ENCODE results near the gene HSPA1L. TPM values are rescaled to one million over a fixed set of nuclear protein-coding genes. Genes with fewer than 3 reads are reported as not detected.

HSPA1L gene
- total and polyA plus RNA-seq, 10 of the 15 experiments (the other 5 are each of a cell fraction or from before 2014, with no cell fraction given), result 0.69 to 2.5 (median 1.5) TPM

GRCh38 chr6:31791324-31792089 lies 23.6 kb downstream of the HSPA1L start (continued):
- TF ChIP-seq MEF2B (IDR thresholded peaks at IDR 0.05; ENCODE audit: partially characterized antibody, poor library complexity, severe bottlenecking), result no peak
- no peak for TF ChIP-seq NR2F1 (conservative IDR thresholded peaks at IDR 0.05)
- no peak for TF ChIP-seq TAF1 (IDR thresholded peaks at IDR 0.05; ENCODE audit: borderline replicate concordance, low read depth, low read length)
- TF ChIP-seq HSF1 (IDR thresholded peaks at IDR 0.05; ENCODE audit: low read depth, low read length), result no peak
- no peak for TF ChIP-seq SIN3A (IDR thresholded peaks at IDR 0.05; ENCODE audit: low read depth, low read length)

GRCh38 chr6:31785475-31785874 lies 29.6 kb downstream of the HSPA1L start:
- H3K4me2 ChIP-seq (ENCODE audit: control insufficient read depth, insufficient read depth), result no peak overlapping the region
- peaks cover 6 to 31% of the 10 kb centered on the region in 2 experiments; a peak in 3 of 4 replicates for H3K36me3 ChIP-seq (ENCODE audit: control insufficient read depth in 2 of 2, insufficient read depth in 2 of 2, low read length in 1 of 2)
- POLR2A ChIA-PET, result interaction anchor here (1.5 to 1.9 kb wide), 2 partner anchors 12 to 21 kb away, joined by 5 read pairs; partner anchors contain the start of gene LSM2
- no peaks in the 10 kb centered on the region for H3K27me3 ChIP-seq (replicated peaks in 1 of 2; ENCODE audit: control insufficient read depth in 2 of 2, insufficient read depth in 2 of 2, low read length in 1 of 2)
- FAIRE-seq (no peak), ATAC-seq (no peak), DNase-seq (ENCODE audit: low read depth, low spot score) (no peak)
- intact Hi-C loops (cut with micrococcal nuclease; ENCODE audit: unreplicated experiment), result no loop called here
- in situ Hi-C loops (cut with MboI), result no loop called here
- WGBS (ENCODE audit: insufficient coverage, insufficient replicate concordance, low lambda C conversion rate, missing lambda C conversion rate), result over 99% methylated on average over 11 of the region's 11 CpGs
- RAD21 ChIA-PET (ENCODE audit: unreplicated experiment), result interaction anchor here (1.1 to 1.2 kb wide), 2 partner anchors 27 to 56 kb away, joined by 3 to 4 read pairs; no protein-coding TSS in a partner anchor
- no peak overlapping the region for H3K27ac ChIP-seq (ENCODE audit: control insufficient read depth, insufficient read depth)
- CTCF ChIA-PET, result interaction anchor here (1.2 to 2.3 kb wide), 3 partner anchors 16 to 56 kb away, joined by 3 to 10 read pairs (median 3); partner anchors contain the start of genes DDAH2 and LSM2
- no peaks in the 10 kb centered on the region for H3K9me3 ChIP-seq (replicated peaks; ENCODE audit: control insufficient read depth, insufficient read depth, low read length)
- SMC1A ChIA-PET (ENCODE audit: uncharacterized antibody, unreplicated experiment), result interaction anchor here (1.1 to 1.7 kb wide), 3 partner anchors 8 to 44 kb away, joined by 3 to 5 read pairs (median 4); partner anchors contain the start of gene VWA7
- H2AFZ ChIP-seq (ENCODE audit: control insufficient read depth, low read depth, low read length), result no peak overlapping the region
- H3K79me2 ChIP-seq (ENCODE audit: control insufficient read depth, insufficient read depth, low read length), result no peaks in the 10 kb centered on the region; the same call in 1 of the 2 replicates
- no peak overlapping the region for H3K4me3 ChIP-seq
- H4K20me1 ChIP-seq (ENCODE audit: control insufficient read depth, insufficient read depth), result no peaks in the 10 kb centered on the region
- no peak overlapping the region for H3K9ac ChIP-seq (ENCODE audit: control insufficient read depth, insufficient read depth, low read length)
- no TSS peak for BruUV-seq (replicated peaks)
- H3K4me1 ChIP-seq (ENCODE audit: control insufficient read depth, insufficient read depth, low read length), result peaks cover 8% of the 10 kb centered on the region
- TF ChIP-seq DPF2 (IDR thresholded peaks at IDR 0.05) (no peak), KAT2A (conservative IDR thresholded peaks at IDR 0.05; ENCODE audit: control insufficient read depth, low read depth, low read length) (no peak), E2F8 (IDR thresholded peaks at IDR 0.05; ENCODE audit: low read depth, partially characterized antibody) (no peak), ZNF592 (IDR thresholded peaks at IDR 0.05) (no peak), EP300 (IDR thresholded peaks at IDR 0.05; ENCODE audit: borderline replicate concordance in 1 of 2, control insufficient read depth in 1 of 2, low read depth in 2 of 2, low read length in 2 of 2) (no peak), POU2F2 (IDR thresholded peaks at IDR 0.05; ENCODE audit: borderline replicate concordance, low read depth, low read length) (no peak), ZNF384 (IDR thresholded peaks at IDR 0.05; ENCODE audit: borderline replicate concordance, low read depth, low read length) (no peak)

Measured in GM12878 (cell line).